Activated effector memory CD4-positive, alpha-beta T cell treated with Interleukin-2 at 50 U/mL for 16 hours (primary cell): ENCODE measurements around the gene ACYP1.

Experiments used
- DNase-seq: peaks from one replicate; pipeline ENCODE4 v3.0.0-alpha.2; 2020

The ACYP1 gene

DNA sequence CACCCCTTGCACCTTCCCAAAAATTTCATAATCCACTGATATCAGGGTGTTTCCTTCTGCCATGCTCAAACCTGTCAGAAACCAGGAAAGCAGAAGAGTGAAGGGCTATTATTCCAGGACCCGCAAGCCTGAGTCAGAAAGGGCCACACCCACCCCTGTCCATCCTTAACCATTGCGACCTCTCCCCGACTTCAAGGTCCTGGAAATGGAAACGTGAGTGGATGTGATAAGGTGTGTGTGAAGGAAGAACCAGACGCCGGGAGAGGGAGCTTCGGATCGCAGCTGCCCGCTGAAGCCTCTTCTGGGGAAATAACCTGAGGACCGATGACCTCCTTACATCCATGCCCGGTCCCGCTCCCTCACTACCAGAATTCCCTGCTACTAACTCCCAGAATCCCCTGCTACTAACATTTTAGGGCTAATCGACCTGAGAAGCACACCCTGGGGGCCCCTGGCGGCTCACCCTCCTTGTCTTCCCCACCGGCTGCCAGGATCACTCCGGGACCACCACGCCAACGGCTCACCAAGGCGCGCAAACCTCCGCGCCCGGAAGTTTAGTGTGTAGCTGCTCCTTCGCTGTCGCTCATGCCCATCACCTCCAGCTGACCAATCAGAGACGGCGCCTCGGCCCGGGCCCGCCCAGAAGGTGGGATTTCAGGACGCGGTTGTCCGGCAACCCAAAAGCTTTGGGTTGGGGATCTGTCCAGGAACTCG, at the start of gene ACYP1:
Gene ACYP1, minus strand, starts transcription at position 534 of the 714 bp plus-strand sequence. Its CDS starts 471 bp downstream, at position 63.
- DNase-seq = peak; percentile 88

DNA sequence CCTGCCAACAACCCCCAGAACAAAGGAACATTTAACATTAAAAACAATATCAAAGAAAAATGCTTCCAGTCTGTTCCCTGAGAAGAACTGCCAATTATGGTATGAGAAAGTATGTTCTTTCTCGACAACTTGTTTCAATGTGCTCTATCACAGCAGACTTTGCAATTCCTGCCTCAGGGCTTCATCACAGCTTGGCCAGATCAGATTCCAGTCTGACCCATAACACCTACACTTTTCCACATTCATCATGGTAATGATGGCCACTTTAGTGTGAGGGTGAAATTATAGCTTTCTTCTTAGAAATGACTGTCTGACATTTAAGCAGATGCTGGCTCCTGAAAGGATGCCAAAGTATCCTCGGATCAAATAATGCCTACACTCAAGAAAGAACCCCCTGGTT, 46.1 kb upstream of the ACYP1 start:
- no peak for DNase-seq

DNA sequence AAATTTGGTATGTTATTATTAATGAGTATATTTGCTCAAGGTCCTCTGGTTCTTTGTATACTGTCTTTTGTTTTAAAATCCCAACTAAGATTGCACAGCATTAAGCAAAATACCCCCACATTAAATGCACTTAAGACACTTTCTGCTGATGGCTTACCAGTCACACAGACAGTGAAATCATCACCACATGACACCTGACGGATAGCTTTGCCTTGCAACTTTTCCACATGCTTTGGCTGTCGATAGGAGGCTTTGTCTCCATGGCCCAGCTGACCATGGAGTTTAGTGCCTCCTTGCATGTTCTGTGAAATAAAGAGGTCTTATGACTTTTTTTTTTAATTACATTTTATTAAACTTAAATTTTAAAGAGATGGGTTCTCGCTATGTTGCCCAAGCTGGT, 43.4 kb upstream of the ACYP1 start:
- DNase-seq = no peak

- DNase-seq = no peak
These were observed 37.7 kb upstream of the ACYP1 start for GRCh38 chr14:75101491-75101890.

- no peak for DNase-seq
These were observed 34.9 kb upstream of the ACYP1 start for GRCh38 chr14:75098682-75099081.

DNA sequence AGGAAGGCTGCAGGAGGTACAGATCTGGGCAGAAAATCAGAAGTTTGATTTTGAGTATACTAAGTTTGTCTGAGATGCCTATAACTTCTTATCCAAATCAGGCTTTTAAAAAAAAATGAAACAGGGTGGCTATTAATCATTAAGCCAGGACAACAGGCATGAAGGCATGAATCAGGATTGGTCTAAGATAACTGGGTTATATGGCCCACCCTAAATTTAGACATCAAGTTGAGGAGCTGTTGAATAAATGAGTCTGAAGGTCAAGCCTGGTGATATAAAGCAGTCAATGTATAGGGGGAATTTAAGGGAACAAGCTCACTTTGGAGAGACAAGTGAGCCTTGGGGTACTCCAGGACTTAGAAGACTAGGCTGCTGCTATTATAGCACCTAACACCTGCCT, 34.4 kb upstream of the ACYP1 start:
- DNase-seq = no peak

GRCh38 chr14:75096959-75097358, 33.1 kb upstream of the ACYP1 start:
- no peak for DNase-seq

- DNase-seq = no peak
These were observed 31.9 kb upstream of the ACYP1 start for GRCh38 chr14:75095690-75096089.

DNA sequence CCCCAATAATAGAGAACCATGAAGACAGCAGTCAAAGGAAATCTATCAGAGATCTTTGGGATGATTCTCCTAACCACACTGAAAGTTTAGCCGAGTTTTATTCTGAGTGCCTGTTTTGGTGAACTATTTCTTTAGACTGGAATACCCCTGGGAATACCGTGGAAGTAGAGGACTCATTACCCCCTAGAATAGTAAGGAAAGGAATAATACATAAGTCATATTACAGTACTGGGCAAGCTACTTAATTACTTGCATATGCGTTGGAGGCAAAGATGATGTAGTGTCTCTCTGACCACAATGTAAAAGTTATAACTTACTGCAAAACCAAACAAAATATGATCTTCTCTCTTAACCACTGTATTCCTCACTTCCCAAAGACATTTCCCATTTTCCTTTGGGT, 31.1 kb upstream of the ACYP1 start:
- no peak for DNase-seq

DNA sequence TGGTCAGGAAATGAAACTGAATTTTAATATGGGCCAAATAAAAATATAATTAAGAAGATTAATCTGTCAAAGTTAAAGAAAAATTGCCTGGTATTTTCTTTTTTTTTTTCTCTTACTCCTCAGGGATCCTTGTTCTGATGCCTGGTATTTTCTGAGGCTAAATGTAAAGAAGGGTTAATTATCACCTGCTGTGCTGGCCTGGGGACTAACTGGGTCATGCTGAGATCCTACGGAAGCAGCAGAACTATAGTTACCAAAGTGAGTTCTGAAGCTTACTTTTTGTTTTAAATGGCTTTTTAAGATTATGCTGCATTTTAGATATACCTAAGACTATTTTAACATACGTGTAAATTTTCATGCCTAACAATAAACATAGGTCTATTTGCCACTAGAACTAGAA, 28.9 kb upstream of the ACYP1 start:
- DNase-seq = no peak

GRCh38 chr14:75091251-75091650, 27.4 kb upstream of the ACYP1 start:
- DNase-seq = no peak

GRCh38 chr14:75090353-75090752, 26.5 kb upstream of the ACYP1 start:
- DNase-seq = no peak

DNA sequence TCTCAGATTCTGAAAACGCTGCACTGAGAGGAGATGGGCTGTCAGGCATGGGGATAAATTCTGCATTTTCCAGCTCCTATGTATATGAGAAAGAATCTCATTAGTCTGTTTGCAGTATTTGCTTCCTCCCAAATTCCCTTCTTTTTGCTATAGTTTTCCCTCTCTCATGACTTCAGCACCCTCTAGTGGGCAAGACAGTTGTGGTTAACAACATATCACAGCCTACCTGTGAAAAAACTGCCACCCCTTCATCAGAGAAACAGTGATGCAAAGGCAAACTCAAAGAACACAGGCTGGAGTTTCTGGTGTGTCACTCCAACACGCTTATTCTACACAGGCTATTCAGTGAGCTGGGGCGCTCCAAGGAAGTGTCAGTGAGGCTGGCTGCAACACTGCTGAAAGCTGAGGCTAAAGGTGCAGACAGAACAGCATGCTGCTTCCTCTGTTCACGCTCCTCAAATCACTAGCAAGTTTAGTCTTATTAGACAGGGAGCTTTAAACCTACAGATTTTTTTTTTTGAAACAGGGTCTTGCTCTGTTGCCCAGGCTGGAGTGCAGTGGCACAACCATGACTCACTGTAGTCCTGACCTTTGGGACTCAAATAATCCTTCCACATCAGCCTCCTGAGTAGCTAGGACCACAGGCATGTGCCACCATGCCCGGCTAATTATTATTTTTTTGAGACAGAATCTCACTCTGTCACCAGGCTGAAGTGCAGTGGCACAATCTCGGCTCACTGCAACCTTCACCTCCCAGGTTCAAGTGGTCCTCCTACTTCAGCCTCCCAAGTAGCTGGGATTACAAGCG, 24.9 kb upstream of the ACYP1 start:
- DNase-seq = no peak

GRCh38 chr14:75088153-75088552, 24.3 kb upstream of the ACYP1 start:
- no peak for DNase-seq

DNA sequence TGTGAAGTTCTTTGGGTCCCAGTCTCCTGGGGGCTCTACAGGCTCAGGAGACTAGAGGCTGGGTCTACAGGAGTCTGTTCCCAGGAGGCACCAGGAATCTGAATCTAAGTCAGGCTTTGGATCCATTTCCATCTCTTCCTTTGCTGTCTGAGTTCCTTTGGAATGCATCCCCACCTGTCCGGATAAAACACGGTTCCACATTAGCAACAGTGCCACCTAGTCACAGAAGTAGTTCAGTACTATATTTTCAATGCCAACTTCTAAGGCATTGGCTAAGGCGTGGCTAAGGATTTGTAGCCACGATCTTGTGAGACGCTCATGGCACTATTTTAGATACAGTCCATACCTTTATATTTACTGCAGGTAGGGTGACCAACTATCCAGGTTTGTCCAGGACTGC, 20.7 kb upstream of the ACYP1 start:
- DNase-seq = no peak

DNA sequence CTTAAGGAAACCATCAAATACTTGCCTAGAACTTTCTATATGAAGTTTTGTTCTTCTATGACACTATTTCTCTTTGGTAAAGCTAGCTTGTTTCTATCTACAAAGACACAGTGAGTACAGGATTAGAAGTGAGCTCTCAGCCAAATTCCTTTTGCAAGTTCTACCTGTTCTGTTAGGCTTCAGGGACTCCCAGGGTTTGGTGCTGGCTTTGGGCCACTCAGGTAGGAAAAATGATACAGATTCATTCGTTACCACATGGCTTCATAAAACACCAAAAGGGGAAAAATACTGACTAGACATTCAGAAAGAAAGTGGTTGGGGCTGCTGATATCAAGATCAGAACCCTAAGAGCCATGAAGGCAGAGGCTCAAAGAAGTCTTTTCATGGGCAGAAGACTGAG, 19.4 kb upstream of the ACYP1 start:
- no peak for DNase-seq

- DNase-seq = no peak
These were observed 17.9 kb upstream of the ACYP1 start for GRCh38 chr14:75081660-75082229.

GRCh38 chr14:75079521-75079920, 15.7 kb upstream of the ACYP1 start:
- DNase-seq = no peak

DNA sequence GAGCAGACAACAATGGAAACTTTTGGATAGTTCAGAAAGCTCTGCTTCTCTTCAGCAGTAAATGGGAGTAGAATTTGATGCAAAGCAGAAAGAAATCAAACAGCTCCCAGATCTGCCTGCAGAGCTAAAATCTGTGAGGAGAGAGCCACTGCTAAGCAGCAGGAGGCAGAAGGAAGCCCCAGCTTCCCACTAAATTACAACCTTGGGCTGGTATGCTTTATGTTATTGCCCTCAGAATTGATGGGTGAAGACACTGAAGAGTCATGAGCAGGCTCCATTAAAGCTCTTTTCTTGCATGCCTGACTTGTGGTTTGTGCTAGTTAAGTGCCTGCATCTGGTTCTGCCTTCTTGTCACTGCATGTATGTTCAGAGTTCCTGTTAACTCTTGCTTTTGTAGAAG, 14.0 kb upstream of the ACYP1 start:
- no peak for DNase-seq

DNA sequence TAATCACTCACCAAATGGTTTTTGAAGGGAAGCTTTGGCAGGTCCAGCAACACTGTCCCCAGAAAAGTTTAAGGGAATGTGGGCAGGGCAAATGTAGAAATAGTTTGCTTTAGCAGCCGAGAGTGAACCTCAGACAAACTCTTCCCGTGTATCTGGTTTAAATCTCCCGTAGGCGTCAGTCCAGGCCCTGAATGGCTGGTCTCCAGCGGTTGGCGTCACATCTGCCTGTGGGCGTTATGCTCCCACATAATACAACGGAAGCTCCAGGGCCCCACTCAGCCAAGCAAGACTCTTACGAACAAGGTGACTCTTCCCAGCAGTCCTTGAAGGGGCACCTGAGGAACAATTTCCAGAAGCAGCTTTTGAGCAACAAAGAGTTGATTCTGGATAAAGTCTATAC, 6.6 kb upstream of the ACYP1 start:
- DNase-seq = no peak

GRCh38 chr14:75069811-75070145, 6.0 kb upstream of the ACYP1 start:
- no peak for DNase-seq

DNA sequence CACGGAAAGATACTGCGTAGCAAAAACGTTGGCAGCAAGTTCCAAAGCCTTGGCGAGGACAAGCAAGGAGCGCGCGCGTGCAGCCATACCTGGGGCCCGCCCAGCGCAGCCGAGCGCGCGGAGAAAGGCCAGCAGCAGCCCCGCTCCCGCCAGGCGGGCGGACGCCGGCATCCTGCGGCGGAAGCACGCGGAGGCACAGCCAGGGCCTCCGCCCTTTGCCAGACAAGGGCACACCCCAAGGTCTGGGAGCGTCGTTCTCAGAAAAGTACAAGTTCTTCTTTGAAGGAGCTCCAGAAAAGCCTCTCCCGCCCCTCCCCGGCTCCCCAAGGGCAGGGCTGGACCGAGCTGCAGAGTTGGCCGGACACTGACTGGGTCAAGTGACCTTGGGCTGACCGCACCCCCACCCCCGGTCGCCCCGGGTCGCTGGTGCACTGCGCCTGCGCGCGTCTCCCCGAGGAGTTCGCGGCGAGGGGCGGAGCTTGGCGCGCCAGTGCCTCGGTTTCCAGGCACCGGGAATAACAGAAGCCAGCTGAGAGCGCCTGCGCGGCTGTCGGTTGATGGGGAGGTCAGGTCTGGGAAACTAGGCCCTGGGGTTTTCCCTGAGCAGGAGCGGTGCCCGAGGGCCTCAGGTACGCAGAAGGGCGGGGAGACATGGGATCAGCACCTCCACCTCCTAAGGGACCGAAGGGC, 5.4 kb upstream of the ACYP1 start, which contains the start of gene ZC2HC1C:
Gene ZC2HC1C, plus strand, starts transcription at position 521 of the 690 bp plus-strand sequence. CDS start 933 bp downstream, outside the sequence.
- DNase-seq = peak; percentile 53

DNA sequence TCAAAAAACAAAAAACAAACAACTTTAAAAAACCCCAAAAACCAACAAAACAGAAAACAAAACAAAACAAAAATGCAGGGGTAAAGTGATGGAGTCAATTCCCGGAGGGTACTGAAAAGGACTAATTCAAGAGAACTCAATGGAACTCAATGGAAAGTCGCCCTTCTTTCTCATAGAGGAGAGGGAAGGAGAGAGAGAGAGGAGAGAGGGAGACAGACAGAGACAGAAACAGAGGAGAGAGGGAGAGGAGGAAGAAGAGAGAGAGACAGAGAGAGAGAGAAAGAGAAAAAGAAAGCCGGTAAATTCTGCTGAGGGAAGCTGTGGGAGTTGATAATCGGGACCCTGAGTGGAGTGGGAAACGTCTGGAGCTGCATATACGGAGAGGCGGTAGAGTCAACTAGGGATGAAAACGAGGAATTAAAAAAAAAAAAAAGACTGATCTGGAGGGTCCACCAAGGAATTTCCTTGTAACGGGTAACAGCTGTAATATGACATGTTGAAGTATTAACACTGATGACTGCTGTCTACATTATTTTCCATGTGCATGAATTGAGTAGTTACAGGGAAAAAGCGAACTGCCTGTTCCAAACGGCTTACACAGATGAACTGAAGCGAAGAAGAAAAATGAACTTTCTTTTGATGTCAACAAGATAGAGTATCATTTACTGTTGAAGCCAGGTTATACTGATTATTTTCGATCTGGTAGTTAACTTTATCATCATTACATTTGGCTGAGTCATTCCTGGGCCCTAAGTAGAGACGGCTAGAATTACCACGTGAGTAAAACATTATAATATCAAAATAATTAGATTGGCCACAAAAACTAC, 4.7 kb upstream of the ACYP1 start:
- DNase-seq = no peak
